DMS 273 (cell line): ENCODE results near the gene PRUNE1.
A peak's percentile ranks its signal among the peaks of the same experiment; 100 is the strongest.

ENCODE experiments used
- DNase-seq: peaks from one replicate; lab custom pipeline; 2025; ENCODE audit not compliant: unreplicated experiment; lab: John Stamatoyannopoulos, UW

PRUNE1 gene

DNA sequence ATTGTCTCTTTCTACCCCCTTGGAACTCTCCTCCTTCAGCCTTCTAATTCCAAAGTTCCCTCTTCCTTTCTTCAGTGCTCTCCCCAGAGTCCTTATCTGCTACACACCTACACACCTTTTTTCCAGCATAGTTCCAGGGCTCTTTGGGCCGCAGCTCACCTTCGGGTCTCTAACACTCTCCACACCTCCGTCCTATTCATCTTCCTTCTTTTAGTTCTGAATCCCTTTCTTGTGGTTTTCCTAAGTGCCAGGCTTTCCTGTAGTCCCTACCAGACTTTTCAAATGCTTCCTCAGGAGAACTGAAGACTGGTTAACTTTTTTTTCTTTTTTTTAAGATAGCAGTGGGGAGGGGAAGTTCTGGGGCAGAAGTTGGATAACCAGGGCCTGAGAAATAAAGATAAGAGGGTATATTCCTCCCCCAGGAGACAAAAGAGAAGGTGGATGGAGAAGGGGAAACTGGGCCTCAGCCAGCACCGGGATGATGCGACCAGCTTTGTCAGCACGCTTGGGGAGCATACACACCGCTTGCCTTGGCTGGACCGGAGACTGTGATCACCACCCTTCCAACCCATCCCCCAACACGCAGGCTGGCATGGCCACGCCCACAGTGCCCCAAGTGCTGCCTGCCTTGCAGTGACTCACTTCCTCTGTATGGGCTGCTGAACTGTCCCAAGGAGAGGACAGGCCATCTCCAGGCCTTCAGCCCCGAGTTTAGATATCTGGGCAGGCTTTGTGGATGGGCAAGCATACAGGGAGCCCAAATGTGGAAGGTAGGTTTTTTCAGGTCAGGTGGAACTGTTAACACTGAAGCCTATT is 31.2 kb upstream of the PRUNE1 start:
- peak; percentile 96 for DNase-seq

DNA sequence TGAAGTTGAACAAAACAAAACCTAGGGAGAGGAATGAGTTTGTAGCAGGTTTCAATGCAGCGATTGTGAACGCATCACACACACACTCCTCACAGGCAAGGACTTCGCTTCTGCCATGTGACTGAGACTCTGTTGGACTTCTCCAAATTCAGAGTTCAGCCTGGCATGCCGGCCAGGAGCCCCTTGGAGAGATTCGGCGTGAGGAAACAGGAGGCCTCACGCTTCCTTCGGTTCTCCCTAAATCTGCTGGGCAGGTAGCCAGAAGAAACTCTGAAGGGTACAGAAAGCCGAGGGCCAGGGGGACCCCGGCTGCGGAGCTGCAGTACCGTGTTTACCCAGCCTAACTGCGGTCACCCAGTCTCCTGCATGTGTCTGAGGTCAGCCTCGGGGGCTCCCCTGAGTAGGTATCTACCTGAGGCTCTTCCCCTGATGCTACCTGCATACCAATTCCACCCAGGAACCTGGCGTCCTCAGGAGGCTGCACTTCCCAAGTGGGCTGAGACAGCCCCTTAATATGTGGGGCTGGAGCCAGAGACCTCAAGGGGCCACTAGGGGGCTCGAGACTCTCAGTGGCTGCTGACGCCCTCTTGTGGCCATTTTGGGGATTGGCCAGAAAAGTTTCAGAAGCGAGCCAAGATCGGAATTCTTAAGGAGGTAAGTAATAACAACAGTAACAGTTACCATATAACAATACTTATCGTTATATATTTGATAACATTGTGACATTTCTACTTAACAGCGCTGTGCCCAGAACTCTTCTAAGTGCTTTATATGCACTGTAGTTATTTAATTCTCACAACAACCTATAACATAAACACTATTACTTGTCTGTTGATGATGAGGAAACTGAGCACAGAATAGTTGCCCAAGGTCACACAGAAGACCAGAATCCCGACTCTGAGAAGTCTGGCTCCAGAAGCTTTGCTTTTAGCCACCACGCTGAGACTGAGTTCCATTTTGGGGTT is 28.9 kb upstream of the PRUNE1 start:
- DNase-seq = peak; percentile 100

DNA sequence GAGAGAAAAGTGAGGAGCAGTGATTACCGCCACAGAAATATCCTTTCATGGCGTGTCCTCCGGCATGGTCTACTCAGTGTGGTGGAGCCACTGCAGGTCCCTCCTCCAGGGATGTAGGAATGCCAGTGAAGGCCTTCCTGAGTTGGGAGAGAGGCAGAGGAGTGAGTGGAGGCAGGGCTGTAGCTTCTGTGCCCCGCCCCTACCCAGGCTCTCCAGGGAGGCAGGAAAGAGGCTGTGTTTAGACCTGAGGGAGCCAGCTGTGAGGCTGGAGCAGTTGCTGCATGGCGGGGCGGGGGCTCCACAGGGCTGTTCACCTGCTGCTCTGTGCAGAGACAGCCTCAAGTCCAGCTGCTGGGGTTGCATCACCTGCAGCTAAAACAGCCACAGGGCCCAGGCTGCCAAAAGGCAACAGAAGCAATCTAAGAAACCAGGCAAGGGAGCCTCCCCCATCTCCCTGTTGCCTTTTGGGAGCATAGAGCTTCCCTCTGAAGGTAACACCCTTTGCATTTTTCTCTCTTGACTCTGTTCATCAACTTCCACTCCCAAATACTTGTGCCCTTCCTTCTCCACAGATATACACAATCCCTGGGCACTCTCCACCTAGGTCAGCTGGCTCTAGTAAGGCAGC is 27.0 kb upstream of the PRUNE1 start:
- DNase-seq = peak; percentile 100

DNA sequence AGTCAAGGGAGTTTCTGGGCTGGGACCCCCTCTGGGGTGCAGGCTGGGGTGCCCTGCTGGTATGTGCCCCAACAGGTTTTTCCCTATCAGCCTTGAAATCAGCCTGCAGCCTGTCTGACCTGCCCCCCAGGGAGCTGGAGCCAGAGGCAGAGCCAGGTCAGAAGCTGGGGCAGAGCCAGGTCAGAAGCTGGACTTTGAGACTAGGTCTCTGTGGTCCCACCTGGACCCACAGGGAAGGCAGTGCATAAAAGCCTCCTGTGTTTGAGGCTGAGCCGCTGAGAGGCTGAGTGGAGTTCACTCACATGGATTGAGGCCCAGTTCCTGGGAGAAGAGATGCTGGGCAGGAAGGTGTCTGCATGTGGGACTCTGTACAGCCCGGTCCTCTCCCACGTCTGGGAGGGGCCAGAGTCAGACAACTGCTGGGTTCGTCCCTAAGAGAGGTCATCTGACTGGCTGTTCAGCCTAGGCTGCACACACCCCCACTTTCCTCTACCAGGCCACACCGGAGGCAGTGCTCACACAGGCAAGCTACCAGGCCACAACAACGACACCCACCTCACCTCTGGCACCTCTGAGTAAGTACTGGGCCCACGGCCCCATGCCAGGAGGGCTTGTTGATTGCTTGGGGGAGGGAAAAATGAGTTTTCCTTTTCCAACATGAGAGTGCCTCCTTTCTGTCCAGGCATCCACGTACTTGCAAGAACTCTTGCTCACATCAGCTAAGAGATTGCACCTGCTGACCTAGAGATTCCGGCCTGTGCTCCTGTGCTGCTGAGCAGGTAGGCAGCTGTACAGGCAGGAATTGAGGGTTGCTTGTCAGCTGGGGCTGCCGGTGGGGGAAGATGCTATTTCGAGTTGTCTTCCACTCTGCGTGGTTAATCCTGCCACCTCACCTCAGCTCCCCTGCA is 26.2 kb upstream of the PRUNE1 start, which contains the start of gene ANXA9:
TSS of gene ANXA9 (plus strand) at position 488 of the 908 bp plus-strand sequence. CDS start 814 bp downstream, outside the sequence.
- peak; percentile 95 for DNase-seq

DNA sequence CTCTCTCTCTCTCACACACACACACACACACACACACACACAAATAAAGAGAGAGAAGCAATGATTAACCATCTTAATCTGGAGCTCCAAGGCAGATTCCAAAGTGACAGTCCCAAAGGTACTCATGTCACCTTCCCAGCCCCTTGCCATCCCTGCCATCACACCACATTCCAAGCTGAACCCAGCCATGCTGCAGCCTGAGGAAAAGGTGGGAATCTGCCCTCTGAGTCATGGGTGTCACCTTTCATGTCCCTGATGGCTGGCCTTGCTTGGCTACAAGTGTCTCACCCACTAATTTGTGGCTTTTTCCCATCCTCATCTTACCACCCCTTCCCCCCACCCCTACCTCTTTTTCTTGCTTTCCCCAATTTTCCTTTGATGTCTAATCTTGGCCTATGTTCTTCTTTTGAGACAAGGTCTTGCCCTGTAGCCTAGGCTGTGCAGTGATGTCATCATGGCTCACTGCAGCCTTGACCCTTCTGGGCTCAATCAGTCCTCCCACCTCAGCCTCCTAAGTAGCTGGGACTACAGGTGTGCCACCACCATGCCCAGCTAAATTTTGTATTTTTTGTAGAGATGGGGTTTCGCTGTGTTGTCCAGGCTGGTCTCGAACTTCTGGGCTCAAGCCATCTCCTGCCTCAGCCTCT is 22.9 kb upstream of the PRUNE1 start:
- no peak for DNase-seq

DNA sequence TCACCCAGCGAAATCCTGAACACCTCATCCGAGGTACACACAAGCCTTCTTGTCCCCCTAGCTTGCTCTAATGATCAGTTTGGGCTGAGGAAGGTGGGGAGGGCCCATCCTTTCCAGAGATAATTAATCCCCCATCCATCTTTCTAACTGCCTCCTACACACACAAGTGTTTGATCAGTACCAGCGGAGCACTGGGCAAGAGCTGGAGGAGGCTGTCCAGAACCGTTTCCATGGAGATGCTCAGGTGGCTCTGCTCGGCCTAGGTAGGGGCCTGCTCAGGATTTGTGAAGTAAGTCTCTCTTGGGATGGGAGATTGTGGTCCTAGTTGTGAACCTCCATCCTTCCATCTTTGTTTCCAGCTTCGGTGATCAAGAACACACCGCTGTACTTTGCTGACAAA is 20.3 kb upstream of the PRUNE1 start:
- no peak for DNase-seq

DNA sequence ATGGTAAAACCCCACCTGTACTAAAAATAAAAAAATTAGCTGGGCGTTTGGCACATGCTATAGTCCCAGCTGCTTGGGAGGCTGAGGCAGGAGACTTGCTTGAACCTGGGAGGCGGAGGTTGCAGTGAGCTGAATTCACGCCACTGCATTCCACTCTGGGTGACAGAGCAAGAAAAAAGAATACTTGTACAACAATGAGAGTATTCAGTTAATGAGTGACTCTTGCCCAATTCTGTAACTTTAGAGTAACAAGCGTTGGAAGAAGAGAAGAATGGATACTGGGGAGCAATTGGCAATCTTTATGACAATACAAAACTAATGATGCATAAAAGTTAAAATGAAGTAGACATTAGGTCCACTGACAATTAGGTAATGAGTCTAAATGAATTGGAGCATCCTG is 15.6 kb upstream of the PRUNE1 start:
- DNase-seq = no peak

DNA sequence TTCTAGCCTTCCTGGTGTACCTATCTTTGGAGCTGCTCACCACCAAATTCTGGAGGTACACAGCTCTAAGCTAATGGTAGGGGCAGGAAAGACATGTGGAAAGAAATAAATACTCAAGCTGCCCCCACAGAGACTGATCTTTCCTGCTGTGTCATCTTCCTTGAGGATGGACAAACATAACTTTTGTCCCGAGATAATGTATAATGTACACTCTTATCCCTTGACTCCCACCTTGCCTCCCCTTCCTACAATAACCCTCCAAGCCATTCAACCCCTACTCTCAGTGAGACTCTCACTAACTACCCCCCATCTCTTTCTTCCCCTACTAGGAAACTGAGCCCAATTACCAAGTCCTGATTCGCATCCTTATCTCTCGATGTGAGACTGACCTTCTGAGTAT is 14.0 kb upstream of the PRUNE1 start:
- DNase-seq = no peak

DNA sequence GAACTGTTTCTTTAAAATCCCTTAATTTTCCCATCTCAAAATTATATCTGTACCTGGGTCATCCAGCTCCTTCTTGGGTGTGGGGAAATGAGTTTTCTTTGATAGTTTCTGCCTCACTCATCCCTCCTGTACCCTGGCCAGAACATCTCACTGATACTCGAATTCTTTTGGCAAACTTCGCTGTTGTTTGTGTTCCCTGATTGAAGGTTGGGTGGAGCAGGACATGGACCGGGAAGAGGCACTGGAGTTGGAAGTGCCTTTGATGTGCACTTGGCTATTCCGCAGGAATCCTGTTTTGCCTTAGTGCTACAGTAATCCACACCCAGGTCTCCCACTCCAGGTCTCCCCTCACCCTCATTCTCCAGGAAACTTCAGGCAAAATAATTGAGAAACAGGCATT is 12.8 kb upstream of the PRUNE1 start:
- no peak for DNase-seq

DNA sequence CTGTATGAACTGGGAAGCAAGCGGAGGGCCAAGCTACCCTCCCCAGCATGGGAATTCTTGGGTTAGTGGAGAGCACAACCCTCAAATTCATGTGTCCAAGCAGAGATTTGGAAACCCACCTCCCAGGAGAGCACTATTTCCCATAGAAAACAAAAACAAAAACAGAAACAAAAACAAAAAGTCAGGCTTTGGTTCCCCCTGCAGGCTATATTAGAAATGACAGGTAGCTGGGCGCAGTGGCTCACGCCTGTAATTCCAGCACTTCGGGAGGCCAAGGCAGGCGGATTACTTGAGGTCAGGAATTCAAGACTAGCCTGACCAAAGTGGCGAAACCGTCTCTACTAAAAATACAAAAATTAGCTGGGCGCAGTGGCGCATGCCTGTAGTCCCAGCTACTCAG is 12.4 kb upstream of the PRUNE1 start:
- DNase-seq = peak; percentile 97

DNA sequence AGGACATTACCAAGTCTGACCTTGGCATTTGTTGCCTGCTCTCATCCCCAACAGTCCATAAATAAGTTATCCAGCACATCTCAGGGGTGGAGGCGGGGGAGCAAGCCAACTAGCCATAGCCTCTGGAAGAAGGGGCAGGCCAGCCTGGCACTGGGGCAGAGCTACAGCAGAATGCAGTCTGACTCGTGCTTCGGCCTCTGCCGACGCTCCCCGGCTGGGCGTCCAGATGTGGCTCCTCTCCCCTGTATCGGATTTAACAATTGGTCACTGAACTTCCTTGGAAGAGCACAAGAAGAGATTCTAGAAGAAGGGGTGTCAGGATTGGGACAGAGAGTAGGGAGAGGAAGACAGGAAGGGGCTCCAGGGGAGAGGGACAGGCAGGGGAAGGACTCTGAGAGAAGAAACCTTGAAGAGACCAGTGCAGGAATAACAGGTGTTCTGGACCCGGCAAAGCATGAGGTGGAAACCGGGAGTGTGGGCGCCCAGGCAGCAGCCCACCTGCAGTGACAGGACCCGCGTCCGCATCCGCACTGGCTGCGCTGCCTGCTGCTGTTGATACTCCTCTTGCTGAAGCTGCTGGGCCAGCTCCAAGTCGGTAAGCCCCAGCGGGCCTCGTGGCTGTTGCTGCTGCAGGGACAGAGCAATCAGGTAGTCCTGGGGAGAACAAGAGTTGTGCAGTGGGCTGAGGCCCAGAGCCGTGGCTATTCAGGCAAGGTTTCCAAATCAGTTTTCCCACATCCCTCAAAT is 10.9 kb upstream of the PRUNE1 start:
- no peak for DNase-seq

DNA sequence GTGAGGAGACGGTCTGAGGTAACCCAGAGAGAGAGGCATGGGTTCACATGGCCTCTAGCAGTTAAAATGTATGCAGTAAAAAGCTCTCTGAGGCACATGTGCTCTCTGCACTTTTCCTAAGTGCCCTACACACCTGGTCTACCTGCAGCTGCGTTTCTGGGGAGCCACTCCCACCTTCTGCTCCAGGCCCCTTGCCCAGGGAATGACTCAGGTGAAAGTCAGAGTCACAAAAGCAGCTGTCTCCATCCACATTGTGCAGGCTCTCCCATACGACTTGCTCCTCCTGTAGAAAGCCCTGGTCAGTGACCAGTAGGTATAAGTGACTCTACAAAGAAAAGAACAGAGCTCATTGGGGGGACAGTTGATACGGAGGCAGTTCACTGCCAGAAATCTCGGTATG is 10.3 kb upstream of the PRUNE1 start:
- no peak for DNase-seq

DNA sequence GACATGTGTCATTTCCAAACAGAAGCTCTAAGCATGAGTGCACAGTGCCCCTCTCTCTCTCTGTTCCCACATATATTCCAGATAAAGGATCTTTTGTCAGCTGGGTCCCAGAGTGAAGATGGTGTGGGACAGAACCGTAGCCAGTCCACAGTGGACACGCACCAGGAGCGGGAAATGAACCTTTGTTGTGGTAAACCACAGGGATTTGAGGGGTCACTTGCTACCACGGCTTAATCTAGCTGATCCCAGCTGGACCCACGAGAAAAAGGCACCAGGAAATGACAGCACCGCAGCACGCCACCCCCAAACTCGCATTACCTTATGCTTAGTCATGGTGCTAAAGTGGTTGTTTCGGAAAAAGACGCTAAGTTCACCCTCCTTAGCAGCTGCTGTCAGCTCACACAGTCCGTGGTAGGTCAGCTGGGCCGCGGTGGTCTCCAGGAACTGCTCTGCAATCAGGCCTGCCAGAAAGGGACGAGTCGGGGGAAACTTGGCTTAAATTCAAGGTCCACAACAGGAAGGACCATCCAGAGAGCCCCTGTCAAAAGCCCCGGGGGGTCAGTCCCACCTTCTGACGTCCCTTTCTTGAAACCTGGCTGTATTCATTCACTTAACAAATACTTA is 9.1 kb upstream of the PRUNE1 start:
- DNase-seq = no peak

DNA sequence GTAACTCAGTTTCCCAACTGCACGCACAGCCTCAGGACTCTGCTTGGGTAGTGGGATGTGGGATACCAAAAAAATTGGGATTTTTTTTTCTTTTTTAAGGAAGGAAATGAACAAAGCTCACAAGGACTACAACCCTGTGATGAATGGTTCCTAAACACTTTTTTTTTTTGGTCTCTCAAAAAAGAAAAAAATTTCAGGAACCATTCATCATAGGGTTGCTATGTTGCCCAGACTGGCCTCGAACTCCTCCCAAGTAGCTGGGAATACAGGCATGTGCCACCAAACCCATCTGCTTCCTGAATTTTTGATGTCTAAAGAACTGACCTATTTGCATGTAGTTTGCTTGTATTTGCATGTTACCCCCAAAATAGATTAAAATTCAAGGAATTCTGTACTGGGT is 8.3 kb upstream of the PRUNE1 start:
- DNase-seq = no peak

DNA sequence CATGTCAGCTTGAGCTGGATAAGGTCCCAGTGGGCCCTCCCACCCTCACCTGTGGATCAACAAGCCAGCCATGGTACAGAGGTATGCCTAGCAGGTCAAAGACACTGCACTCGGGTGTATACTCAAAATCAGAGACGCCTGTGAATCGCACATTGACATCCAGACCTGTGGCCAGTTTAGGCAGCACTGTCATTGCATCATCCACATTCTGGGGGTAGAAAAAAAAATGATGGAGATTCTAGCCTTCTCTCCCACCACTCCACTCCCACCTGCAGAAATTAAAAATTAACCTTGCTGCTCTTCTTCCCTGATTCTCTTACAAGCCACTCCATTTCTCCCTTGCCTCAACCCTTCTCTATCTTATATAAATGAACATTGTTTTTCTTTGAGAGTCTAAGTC is 7.8 kb upstream of the PRUNE1 start:
- no peak for DNase-seq

DNA sequence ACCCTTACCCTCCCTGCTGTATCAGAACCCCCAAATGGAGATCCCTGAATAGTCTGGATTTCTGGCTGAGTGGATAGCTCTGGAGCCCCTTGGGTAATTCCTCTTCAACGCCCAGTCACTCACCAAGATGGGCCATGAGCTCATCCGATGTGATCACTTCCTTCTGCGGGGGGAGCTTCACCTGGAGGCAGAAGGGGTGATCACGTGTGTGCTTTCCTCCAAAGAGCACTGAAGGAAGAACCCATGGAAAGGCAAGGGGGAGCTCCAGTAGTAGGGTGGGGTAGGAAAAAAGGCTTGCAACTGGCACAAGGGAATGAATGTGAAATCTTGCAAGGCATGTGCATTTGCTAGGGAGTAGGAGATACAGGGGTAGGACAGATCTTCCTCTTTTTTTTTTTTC is 6.6 kb upstream of the PRUNE1 start:
- no peak for DNase-seq

DNA sequence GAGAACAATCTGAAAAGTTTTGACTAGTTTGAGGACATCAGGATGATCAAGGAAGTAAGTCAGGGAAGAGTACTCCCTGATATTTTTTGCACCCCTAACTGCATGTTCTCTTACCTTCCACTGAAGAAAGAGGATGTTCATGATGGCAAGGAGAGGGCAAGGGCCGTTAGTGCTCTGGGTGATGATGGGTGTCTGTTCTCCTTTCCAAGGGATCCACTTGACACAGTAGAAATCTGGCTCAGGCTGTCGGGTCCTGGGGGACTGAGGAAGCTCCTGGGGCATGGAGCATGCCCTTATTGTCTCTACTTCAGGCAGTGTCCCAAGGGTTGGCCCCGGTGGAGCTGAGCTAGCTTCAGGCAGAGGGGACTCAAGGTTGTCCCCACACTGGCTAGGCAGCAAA is 6.2 kb upstream of the PRUNE1 start:
- no peak for DNase-seq

DNA sequence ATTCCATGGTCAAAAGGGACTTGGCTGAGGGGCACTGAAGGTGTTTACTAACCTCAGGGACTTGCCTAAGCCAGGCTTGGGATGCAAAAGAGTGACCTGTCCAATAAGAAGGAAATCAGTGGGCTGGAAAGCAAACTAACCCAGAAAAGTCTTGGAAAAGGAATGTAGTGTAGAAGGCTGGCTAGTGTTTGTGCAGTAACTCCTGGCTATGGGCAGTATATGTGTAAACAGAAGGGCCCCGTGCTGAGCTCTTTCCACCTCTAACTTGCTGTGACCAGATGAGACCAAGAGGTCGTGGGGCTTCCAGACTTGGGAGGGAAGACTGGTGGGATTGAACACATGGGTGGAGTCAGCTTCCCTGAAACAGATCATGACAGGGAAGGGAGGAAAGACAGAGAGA is 5.6 kb upstream of the PRUNE1 start:
- no peak for DNase-seq

DNA sequence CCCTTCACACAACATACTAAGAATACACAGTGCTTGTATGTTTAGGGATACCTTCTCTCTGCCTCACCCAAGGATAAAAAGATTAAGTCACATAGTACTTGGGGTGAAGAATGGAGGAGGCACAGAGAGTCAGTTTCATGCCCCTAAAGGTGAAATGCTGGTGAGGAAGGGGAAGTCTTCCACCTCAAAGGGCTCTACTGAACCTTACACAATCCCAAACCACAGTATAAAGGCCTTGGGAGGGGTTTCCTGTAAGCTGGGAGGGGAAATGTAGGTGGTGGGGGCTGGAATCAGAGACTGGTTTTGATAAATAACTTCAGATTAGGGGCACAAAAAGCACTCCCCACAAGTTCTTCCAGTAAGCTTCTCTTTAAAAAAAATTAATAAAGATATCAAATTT is 5.1 kb upstream of the PRUNE1 start:
- no peak for DNase-seq
